Body of pancreas (tissue), 4 donors: ENCODE measurements around the gene SYCE3. TPM values are rescaled to one million over a fixed set of nuclear protein-coding genes. Genes with fewer than 3 reads are reported as not detected.

ENCODE experiments used
- ATAC-seq: fragments of 150-250 bp; one replicate; pipeline ENCODE4 v1.9.1; 2016
- DNase-seq, 4 donors: peaks; one replicate each; pipeline ENCODE4 v3.0.0-alpha.2; 2019
- H3K27ac ChIP-seq, 4 donors: fragments of 200-600 bp; sonication (generic); 1 replicate in 3 of 4; 2 replicates in 1 of 4; pipeline versions ENCODE4 v1.5.1 to v1.6.1; 2016 to 2019; ENCODE audit warnings: mild to moderate bottlenecking in 1 of 4, mixed read lengths in 1 of 4, moderate library complexity in 1 of 4
- H3K27me3 ChIP-seq, 2 donors: fragments of 200-600 bp; sonication (generic); one replicate each; pipeline ENCODE4 v1.6.0; 2016; ENCODE audit warnings: mild to moderate bottlenecking in 1 of 2
- H3K36me3 ChIP-seq, 2 donors: fragments of 200-600 bp; sonication (generic); replicated peaks in 1 of 2; 2 replicates each; pipeline ENCODE4 v1.5.1; 2016; ENCODE audit warnings: low read depth in 2 of 2; ENCODE audit not compliant: insufficient read depth in 1 of 2
- H3K4me1 ChIP-seq: fragments of 200-600 bp; sonication (generic); one replicate; pipeline ENCODE4 v1.6.0; 2016
- H3K4me3 ChIP-seq, 2 donors: fragments of 200-600 bp; sonication (generic); 1 replicate in 1 of 2; 2 replicates in 1 of 2; pipeline ENCODE4 v1.5.1; 2016 to 2019
- H3K9me3 ChIP-seq, 3 donors: fragments of 200-600 bp; sonication (generic); 1 replicate in 2 of 3; 2 replicates in 1 of 3; pipeline ENCODE4 v1.5.1; 2016
- POLR2A ChIP-seq, 3 donors: fragments of 450-650 bp; IDR thresholded peaks; one replicate each; pipeline ENCODE4 v1.6.1; 2016; ENCODE audit warnings: antibody characterized with exemption in 3 of 3, mild to moderate bottlenecking in 2 of 3
- WGBS, 2 donors: methylation state at CpG; one replicate each; pipeline ENCODE4 v1.1.5; 2017; 5-methylcytosine and 5-hydroxymethylcytosine counted together
- intact Hi-C: fragments of 100-400 bp; cut with DNase I; formaldehyde crosslinking; loops from one replicate; pipeline ENCODE4 v1.15.1; 2023
- total RNA-seq, 2 donors: library from RNA; depleted of rRNA; stranded (reverse); fragments of >200 nt; gene quantifications; one replicate each; pipeline ENCODE4 v1.1.0, GENCODE V29; 2016
- TF ChIP-seq, protein P1 (sequence below), 7 experiments: fragments of 450-650 bp in 4 of 7; fragments of 200-600 bp in 3 of 7; sonication (generic) in 3 of 7; IDR thresholded peaks; one replicate each; pipeline ENCODE4 v1.5.1; 2016 to 2019; ENCODE audit warnings: antibody characterized with exemption in 7 of 7

The SYCE3 gene
- total RNA-seq, 2 donors from 2014 or later, result not detected

DNA sequence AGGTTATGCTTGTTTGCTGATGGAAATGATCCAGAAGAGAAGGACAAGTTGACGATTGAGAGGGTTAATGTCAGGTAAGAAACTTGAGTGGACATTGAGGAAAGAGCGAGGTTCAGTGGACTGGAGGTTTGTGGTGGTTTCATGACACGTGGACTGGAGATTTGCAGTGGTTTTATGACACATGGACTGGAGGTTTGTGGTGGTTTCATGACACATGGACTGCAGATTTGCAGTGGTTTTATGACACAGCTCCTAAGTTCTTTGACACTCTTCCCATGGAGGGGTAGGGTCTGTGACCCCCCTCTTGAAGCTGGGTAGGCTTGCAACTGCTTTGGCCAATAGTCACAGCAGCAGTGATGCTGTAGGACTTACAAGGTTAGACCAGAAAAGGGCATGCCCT is 32.5 kb upstream of the SYCE3 start:
- intact Hi-C loops, result no loop called here
- DNase-seq, result no peak
- Histone ChIP-seq H3K4me3 (no peak overlapping the region), H3K4me1 (peaks cover 4% of the 10 kb centered on the region), H3K36me3 (no peaks in the 10 kb centered on the region), H3K27ac (no peak overlapping the region), H3K9me3 (no peaks in the 10 kb centered on the region), H3K27me3 (no peaks in the 10 kb centered on the region)
- TF ChIP-seq, protein P1, sequence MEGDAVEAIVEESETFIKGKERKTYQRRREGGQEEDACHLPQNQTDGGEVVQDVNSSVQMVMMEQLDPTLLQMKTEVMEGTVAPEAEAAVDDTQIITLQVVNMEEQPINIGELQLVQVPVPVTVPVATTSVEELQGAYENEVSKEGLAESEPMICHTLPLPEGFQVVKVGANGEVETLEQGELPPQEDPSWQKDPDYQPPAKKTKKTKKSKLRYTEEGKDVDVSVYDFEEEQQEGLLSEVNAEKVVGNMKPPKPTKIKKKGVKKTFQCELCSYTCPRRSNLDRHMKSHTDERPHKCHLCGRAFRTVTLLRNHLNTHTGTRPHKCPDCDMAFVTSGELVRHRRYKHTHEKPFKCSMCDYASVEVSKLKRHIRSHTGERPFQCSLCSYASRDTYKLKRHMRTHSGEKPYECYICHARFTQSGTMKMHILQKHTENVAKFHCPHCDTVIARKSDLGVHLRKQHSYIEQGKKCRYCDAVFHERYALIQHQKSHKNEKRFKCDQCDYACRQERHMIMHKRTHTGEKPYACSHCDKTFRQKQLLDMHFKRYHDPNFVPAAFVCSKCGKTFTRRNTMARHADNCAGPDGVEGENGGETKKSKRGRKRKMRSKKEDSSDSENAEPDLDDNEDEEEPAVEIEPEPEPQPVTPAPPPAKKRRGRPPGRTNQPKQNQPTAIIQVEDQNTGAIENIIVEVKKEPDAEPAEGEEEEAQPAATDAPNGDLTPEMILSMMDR (IDR thresholded peaks at IDR 0.05), result no peak
- TF ChIP-seq POLR2A (IDR thresholded peaks at IDR 0.05), result no peak
- no peak for ATAC-seq
- WGBS, 2 donors, result 81 to 92% methylated on average over 3 of the region's 3 CpGs

DNA sequence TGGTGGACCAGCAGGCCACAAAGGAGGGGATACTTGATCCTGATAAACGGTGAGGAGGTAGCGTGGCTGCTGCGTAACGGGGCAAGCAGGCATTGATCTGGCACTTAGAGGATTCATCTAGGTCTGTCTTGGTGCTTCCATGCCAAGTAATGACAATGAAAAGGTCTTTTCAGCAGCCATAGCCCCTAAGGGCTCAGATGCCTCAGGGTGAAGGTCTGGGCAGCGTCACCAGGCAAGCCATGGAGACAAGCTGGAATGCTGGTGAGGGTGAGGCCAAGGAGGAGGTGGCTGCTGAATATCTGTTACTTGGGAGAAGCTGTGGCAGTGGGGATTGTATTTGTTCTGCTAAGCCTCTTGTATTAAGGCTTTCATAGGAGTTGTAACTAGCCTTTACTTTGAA is 24.7 kb upstream of the SYCE3 start:
- TF ChIP-seq, protein P1 (IDR thresholded peaks at IDR 0.05), result no peak
- TF ChIP-seq POLR2A (IDR thresholded peaks at IDR 0.05), result no peak
- Histone ChIP-seq H3K4me1 (peaks cover 7% of the 10 kb centered on the region), H3K27ac (no peak overlapping the region), H3K4me3 (no peak overlapping the region), H3K36me3 (no peaks in the 10 kb centered on the region), H3K9me3 (no peaks in the 10 kb centered on the region), H3K27me3 (no peaks in the 10 kb centered on the region)
- 88 to 91% methylated on average over 5 of the region's 5 CpGs for WGBS, 2 donors
- ATAC-seq, result no peak
- DNase-seq, result no peak
- intact Hi-C loops, result no loop called here

DNA sequence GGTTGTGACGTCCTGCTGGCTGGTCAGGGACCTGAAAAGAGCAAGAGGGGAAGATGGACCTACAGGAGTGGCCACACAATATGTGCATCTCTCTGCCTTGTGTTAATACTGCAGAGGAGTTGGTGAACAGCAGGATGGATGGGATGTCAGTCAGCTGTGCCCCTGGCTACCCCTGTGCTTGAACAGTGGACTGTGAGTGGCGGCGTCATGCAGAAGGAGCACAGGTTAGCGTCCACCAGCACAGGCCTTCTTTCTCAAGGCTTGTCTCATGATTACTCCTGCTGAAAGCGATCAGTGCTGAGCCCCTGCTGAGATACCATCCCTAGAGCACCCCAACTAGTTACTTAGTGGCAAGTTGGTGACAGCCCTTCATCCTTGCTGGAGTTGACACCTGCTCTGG is 23.7 kb upstream of the SYCE3 start:
- Histone ChIP-seq H3K4me3 (no peak overlapping the region), H3K27me3 (no peaks in the 10 kb centered on the region), H3K9me3 (no peaks in the 10 kb centered on the region), H3K36me3 (no peaks in the 10 kb centered on the region), H3K27ac (no peak overlapping the region), H3K4me1 (peaks cover 14% of the 10 kb centered on the region)
- intact Hi-C loops, result no loop called here
- TF ChIP-seq, protein P1 (IDR thresholded peaks at IDR 0.05), result no peak
- no peak for TF ChIP-seq POLR2A (IDR thresholded peaks at IDR 0.05)
- no peak for DNase-seq
- no peak for ATAC-seq
- WGBS, 2 donors, result 70 to 75% methylated on average over 4 to 5 of the region's 5 CpGs

DNA sequence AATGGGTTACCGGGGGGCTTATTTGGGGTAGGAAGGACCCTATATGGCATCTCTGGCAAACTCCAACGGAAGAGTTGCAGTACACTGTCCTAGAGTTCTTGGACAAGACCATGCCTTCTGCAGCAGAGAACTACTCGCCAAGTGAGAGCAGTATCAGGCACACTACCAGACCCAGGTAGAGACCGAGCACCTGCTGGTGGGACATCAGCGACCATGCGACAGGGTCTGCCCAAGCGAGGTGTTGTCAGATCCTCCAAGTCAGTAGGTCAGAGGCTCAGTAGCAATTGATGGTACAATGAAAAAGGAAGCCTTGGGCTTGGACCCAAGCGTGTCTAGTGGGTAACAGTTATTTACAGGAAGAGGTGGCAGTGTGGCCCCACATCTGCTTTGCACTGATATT is 23.1 kb upstream of the SYCE3 start:
- Histone ChIP-seq H3K36me3 (no peaks in the 10 kb centered on the region), H3K4me3 (no peak overlapping the region), H3K27me3 (no peaks in the 10 kb centered on the region), H3K27ac (no peak overlapping the region), H3K9me3 (no peaks in the 10 kb centered on the region), H3K4me1 (peaks cover 19% of the 10 kb centered on the region)
- no peak for ATAC-seq
- no peak for DNase-seq
- 89 to 97% methylated on average over 6 to 8 of the region's 8 CpGs for WGBS, 2 donors
- intact Hi-C loops, result no loop called here
- no peak for TF ChIP-seq POLR2A (IDR thresholded peaks at IDR 0.05)
- TF ChIP-seq, protein P1 (IDR thresholded peaks at IDR 0.05), result no peak

DNA sequence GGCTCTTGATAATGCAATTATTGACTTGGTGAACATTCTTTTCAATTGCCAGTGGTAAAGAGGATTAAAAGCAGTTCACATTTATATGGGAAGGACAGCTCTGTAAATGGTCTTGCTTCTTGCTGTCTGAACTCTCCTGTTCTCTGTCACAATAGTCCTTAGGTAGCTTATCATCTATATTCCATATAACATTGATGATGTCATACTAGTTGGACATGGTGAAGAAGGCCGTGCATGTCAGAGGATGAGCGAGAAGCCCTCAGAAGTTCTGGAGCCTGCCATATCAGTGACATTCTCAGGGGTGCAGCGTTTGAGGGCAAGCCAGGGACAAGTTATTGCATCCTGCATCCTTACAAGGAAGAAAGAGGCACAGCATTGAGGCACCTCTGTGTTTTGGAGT is 22.5 kb upstream of the SYCE3 start:
- Histone ChIP-seq H3K36me3 (no peaks in the 10 kb centered on the region), H3K9me3 (no peaks in the 10 kb centered on the region), H3K4me1 (peaks cover 19% of the 10 kb centered on the region), H3K27ac (no peak overlapping the region), H3K27me3 (no peaks in the 10 kb centered on the region), H3K4me3 (no peak overlapping the region)
- intact Hi-C loops, result no loop called here
- ATAC-seq (no peak), DNase-seq (no peak)
- 85 to 88% methylated on average over 3 of the region's 3 CpGs for WGBS, 2 donors
- no peak for TF ChIP-seq POLR2A (IDR thresholded peaks at IDR 0.05)
- TF ChIP-seq, protein P1 (IDR thresholded peaks at IDR 0.05), result no peak
